ENCODE data around the gene LRRC2. TPM values are rescaled to one million over a fixed set of nuclear protein-coding genes. Genes with fewer than 3 reads are reported as not detected.

LRRC2 gene
- total and polyA plus RNA-seq, 2 of the 13 experiments (the other 11 are each of a cell fraction or from before 2014, with no cell fraction given): 0.27 to 0.58 TPM

GRCh38 chr3:46578973-46579755 lies 13.1 kb upstream of the LRRC2 start (continued):
- TF ChIP-seq, protein P1, sequence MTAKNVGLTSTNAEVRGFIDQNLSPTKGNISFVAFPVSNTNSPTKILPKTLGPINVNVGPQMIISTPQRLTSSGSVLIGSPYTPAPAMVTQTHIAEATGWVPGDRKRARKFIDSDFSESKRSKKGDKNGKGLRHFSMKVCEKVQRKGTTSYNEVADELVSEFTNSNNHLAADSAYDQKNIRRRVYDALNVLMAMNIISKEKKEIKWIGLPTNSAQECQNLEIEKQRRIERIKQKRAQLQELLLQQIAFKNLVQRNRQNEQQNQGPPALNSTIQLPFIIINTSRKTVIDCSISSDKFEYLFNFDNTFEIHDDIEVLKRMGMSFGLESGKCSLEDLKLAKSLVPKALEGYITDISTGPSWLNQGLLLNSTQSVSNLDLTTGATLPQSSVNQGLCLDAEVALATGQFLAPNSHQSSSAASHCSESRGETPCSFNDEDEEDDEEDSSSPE (CRISPR knock-in tag; IDR thresholded peaks at IDR 0.05): no peak
- no peak for TF ChIP-seq ZNF709 (CRISPR knock-in tag; IDR thresholded peaks at IDR 0.05)
- TF ChIP-seq ZNF564 (CRISPR knock-in tag; IDR thresholded peaks at IDR 0.05): 0 out of 2 replicates have a peak, but pooled peaks have one; percentile 30
- peak; percentile 80 for TF ChIP-seq MED1 (CRISPR knock-in tag; IDR thresholded peaks at IDR 0.05)
- TF ChIP-seq PAXIP1 (CRISPR knock-in tag; conservative IDR thresholded peaks at IDR 0.05): peak; percentile 83
- TF ChIP-seq ZNF7 (CRISPR knock-in tag; IDR thresholded peaks at IDR 0.05): no peak
- TF ChIP-seq SIN3A (IDR thresholded peaks at IDR 0.05; ENCODE audit: borderline replicate concordance, low read depth, low read length): no peak
- no peak for TF ChIP-seq MTF1 (CRISPR knock-in tag; IDR thresholded peaks at IDR 0.05)
- TF ChIP-seq ZFP1 (CRISPR knock-in tag; IDR thresholded peaks at IDR 0.05): no peak
- no peak for TF ChIP-seq GTF3A (CRISPR knock-in tag; conservative IDR thresholded peaks at IDR 0.05)
- TF ChIP-seq, protein P2, sequence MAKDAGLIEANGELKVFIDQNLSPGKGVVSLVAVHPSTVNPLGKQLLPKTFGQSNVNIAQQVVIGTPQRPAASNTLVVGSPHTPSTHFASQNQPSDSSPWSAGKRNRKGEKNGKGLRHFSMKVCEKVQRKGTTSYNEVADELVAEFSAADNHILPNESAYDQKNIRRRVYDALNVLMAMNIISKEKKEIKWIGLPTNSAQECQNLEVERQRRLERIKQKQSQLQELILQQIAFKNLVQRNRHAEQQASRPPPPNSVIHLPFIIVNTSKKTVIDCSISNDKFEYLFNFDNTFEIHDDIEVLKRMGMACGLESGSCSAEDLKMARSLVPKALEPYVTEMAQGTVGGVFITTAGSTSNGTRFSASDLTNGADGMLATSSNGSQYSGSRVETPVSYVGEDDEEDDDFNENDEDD (CRISPR knock-in tag; IDR thresholded peaks at IDR 0.05; ENCODE audit: borderline replicate concordance): peak; percentile 30; the same call in 1 of the 2 replicates
- no peak for TF ChIP-seq ZNF530 (CRISPR knock-in tag; IDR thresholded peaks at IDR 0.05; ENCODE audit: low read depth)
- no peak for TF ChIP-seq PTBP1 (IDR thresholded peaks at IDR 0.05; ENCODE audit: low read depth, low read length, poor library complexity, severe bottlenecking)
- no peak for TF ChIP-seq MIER2 (CRISPR knock-in tag; IDR thresholded peaks at IDR 0.05)
- peak; percentile 48; the same call in 1 of the 2 replicates for TF ChIP-seq TCF7L2 (IDR thresholded peaks at IDR 0.05; ENCODE audit: low read depth, low read length)
- no peak for TF ChIP-seq RBAK (CRISPR knock-in tag; IDR thresholded peaks at IDR 0.05)
- no peak for TF ChIP-seq ZBTB8A (CRISPR knock-in tag; IDR thresholded peaks at IDR 0.05; ENCODE audit: borderline replicate concordance, low read depth)
- TF ChIP-seq GFI1 (CRISPR knock-in tag; IDR thresholded peaks at IDR 0.05; ENCODE audit: borderline replicate concordance): 0 out of 2 replicates have a peak, but pooled peaks have one; percentile 23
- no peak for TF ChIP-seq RFXAP (CRISPR knock-in tag; IDR thresholded peaks at IDR 0.05; ENCODE audit: borderline replicate concordance)
- no peak for TF ChIP-seq LCORL (IDR thresholded peaks at IDR 0.05)
- peak; percentile 57; the same call in 1 of the 2 replicates for TF ChIP-seq LCORL (CRISPR knock-in tag; IDR thresholded peaks at IDR 0.05)
- TF ChIP-seq ZC3H13 (CRISPR knock-in tag; IDR thresholded peaks at IDR 0.05): no peak
- no peak for TF ChIP-seq RBM39 (IDR thresholded peaks at IDR 0.05; ENCODE audit: low read depth, low read length, poor library complexity, severe bottlenecking)
- no peak for TF ChIP-seq TGIF2 (CRISPR knock-in tag; IDR thresholded peaks at IDR 0.05)

Data from HepG2 (cell line).